H1 (cell line): ENCODE measurements around the gene RADIL. TPM values are rescaled to one million over a fixed set of nuclear protein-coding genes. Genes with fewer than 3 reads are reported as not detected.
"Not testable (repeated sequence)": the region's sequence is repeated elsewhere in the genome, so short reads cannot be mapped to it uniquely, and the experiment has no call there.

Experiments used
- CTCF ChIA-PET: fragments of 300-600 bp; sonication (Branson Sonifier 250); formaldehyde crosslinking; loops from one replicate; lab custom pipeline; 2021; ENCODE audit not compliant: partially characterized antibody; lab: Charles Lee
- POLR2A ChIA-PET: fragments of 300-600 bp; sonication (Branson Sonifier 250); formaldehyde crosslinking; loops from one replicate; lab custom pipeline; 2021; ENCODE audit warnings: inconsistent platforms; ENCODE audit not compliant: partially characterized antibody; lab: Charles Lee
- DNase-seq, 2 experiments: peaks; one replicate each; pipeline versions ENCODE4 v3.0.0 to v3.0.0-alpha.2; 2010 to 2022; ENCODE audit warnings: low spot score in 2 of 2, low read depth in 1 of 2, mixed read lengths in 1 of 2
- FAIRE-seq: peaks from 2 replicates; lab custom pipeline; 2011; peaks lifted over from hg19 to GRCh38; lab: Jason Lieb, UNC
- H2AFZ ChIP-seq: 2 replicates; pipeline ENCODE4 v1.8.1; 2012; ENCODE audit warnings: low read length, inconsistent platforms
- H2AK5ac ChIP-seq: 2 replicates; pipeline ENCODE4 v1.6.1; 2013; ENCODE audit warnings: low read depth, low read length
- H2BK120ac ChIP-seq: replicated peaks from 2 replicates; pipeline ENCODE3; 2013; ENCODE audit warnings: low read depth, low read length, inconsistent platforms
- H2BK12ac ChIP-seq: 2 replicates; pipeline ENCODE4 v1.6.1; 2013; ENCODE audit warnings: low read depth, low read length
- H2BK15ac ChIP-seq: 2 replicates; pipeline ENCODE4 v1.6.1; 2013; ENCODE audit warnings: low read length
- H2BK20ac ChIP-seq: 2 replicates; pipeline ENCODE4 v1.6.1; 2013; ENCODE audit warnings: low read length
- H2BK5ac ChIP-seq: 2 replicates; pipeline ENCODE4 v1.6.1; 2013; ENCODE audit warnings: low read depth, low read length
- H3K14ac ChIP-seq: 2 replicates; pipeline ENCODE4 v1.6.1; 2013; ENCODE audit warnings: inconsistent platforms; ENCODE audit not compliant: insufficient read length
- H3K18ac ChIP-seq: 2 replicates; pipeline ENCODE4 v1.6.1; 2013; ENCODE audit warnings: low read length; ENCODE audit errors: extremely low read depth
- H3K23ac ChIP-seq: 2 replicates; pipeline ENCODE4 v1.6.1; 2013; ENCODE audit warnings: inconsistent platforms; ENCODE audit not compliant: insufficient read length
- H3K23me2 ChIP-seq: 2 replicates; pipeline ENCODE4 v1.6.1; 2013; ENCODE audit warnings: low read depth, low read length
- H3K27ac ChIP-seq: 2 replicates; pipeline ENCODE4 v1.6.1; 2011; ENCODE audit warnings: low read depth, low read length, inconsistent platforms
- H3K27me3 ChIP-seq, 4 experiments: replicated peaks in 1 of 4; 1 replicate in 1 of 4; 2 replicates in 3 of 4; pipeline versions ENCODE4 v1.6.1 to v1.8.1; 2011 to 2013; ENCODE audit warnings: low read length in 3 of 4, mild to moderate bottlenecking in 3 of 4, inconsistent platforms in 2 of 4, mixed read lengths in 2 of 4, moderate library complexity in 1 of 4; ENCODE audit not compliant: control insufficient read depth in 3 of 4, insufficient read depth in 3 of 4; ENCODE audit errors: extremely low read depth in 1 of 4
- H3K36me3 ChIP-seq, 4 experiments: 2 replicates each; pipeline versions ENCODE4 v1.6.1 to v1.8.1; 2011 to 2013; ENCODE audit warnings: mild to moderate bottlenecking in 4 of 4, low read length in 3 of 4, moderate library complexity in 2 of 4, control low read depth in 1 of 4, inconsistent platforms in 1 of 4; ENCODE audit not compliant: insufficient read depth in 4 of 4, control insufficient read depth in 2 of 4
- H3K4ac ChIP-seq: replicated peaks from 2 replicates; pipeline ENCODE3; 2013; ENCODE audit warnings: low read length, low read depth, mixed read lengths, inconsistent platforms; ENCODE audit not compliant: insufficient read length
- H3K4me1 ChIP-seq, 4 experiments: replicated peaks in 1 of 4; 1 replicate in 1 of 4; 2 replicates in 3 of 4; pipeline versions ENCODE4 v1.6.1 to v1.8.1; 2011 to 2013; ENCODE audit warnings: low read length in 3 of 4, inconsistent platforms in 2 of 4, mixed read lengths in 1 of 4; ENCODE audit not compliant: insufficient read depth in 4 of 4, control insufficient read depth in 3 of 4
- H3K4me2 ChIP-seq, 2 experiments: 2 replicates each; pipeline versions ENCODE4 v1.6.1 to v1.8.1; 2011 to 2013; ENCODE audit warnings: low read depth in 2 of 2, low read length in 2 of 2, control low read depth in 1 of 2, inconsistent platforms in 1 of 2, mild to moderate bottlenecking in 1 of 2; ENCODE audit not compliant: insufficient read depth in 1 of 2
- H3K4me3 ChIP-seq, 4 experiments: fragments of 200-600, 300-600 bp in 1 of 4; sonication (generic), shearing (Covaris generic), sonication (Bioruptor Twin) in 1 of 4; 2 replicates each; pipeline versions ENCODE4 v1.5.1 to v1.8.1; 2011 to 2016; ENCODE audit warnings: low read length in 4 of 4, low read depth in 3 of 4, control low read depth in 2 of 4, inconsistent platforms in 2 of 4, mild to moderate bottlenecking in 2 of 4, mixed read lengths in 1 of 4, moderate library complexity in 1 of 4; ENCODE audit not compliant: insufficient read depth in 2 of 4; ENCODE audit errors: extremely low read depth in 1 of 4
- H3K56ac ChIP-seq: replicated peaks from 2 replicates; pipeline ENCODE3; 2013; ENCODE audit warnings: low read depth, mild to moderate bottlenecking, mixed read lengths, low read length, inconsistent platforms; ENCODE audit not compliant: insufficient read length
- H3K79me1 ChIP-seq: 2 replicates; pipeline ENCODE4 v1.6.1; 2013; ENCODE audit warnings: low read depth, low read length, control low read depth
- H3K79me2 ChIP-seq, 2 experiments: 2 replicates each; pipeline versions ENCODE4 v1.6.1 to v1.8.1; 2012 to 2013; ENCODE audit warnings: low read length in 2 of 2, mild to moderate bottlenecking in 2 of 2, inconsistent platforms in 1 of 2; ENCODE audit not compliant: insufficient read depth in 2 of 2, control insufficient read depth in 1 of 2
- H3K9ac ChIP-seq, 4 experiments: replicated peaks in 1 of 4; 1 replicate in 1 of 4; 2 replicates in 3 of 4; pipeline versions ENCODE4 v1.6.1 to v1.8.1; 2011 to 2013; ENCODE audit warnings: low read depth in 3 of 4, low read length in 3 of 4, control low read depth in 2 of 4, mild to moderate bottlenecking in 2 of 4, moderate library complexity in 2 of 4, inconsistent platforms in 1 of 4; ENCODE audit errors: extremely low read depth in 1 of 4
- H3K9me3 ChIP-seq, 2 experiments: 2 replicates each; pipeline versions ENCODE4 v1.6.1 to v1.8.1; 2012 to 2013; ENCODE audit warnings: mild to moderate bottlenecking in 2 of 2, moderate library complexity in 2 of 2, control low read depth in 1 of 2, inconsistent platforms in 1 of 2, low read depth in 1 of 2, low read length in 1 of 2, mixed read lengths in 1 of 2; ENCODE audit not compliant: insufficient read depth in 2 of 2
- H4K20me1 ChIP-seq, 2 experiments: replicated peaks in 1 of 2; 2 replicates each; pipeline versions ENCODE3 to v1.8.1; 2011 to 2013; ENCODE audit warnings: inconsistent platforms in 2 of 2, low read length in 2 of 2, mild to moderate bottlenecking in 1 of 2; ENCODE audit not compliant: insufficient read depth in 2 of 2, control insufficient read depth in 1 of 2
- H4K5ac ChIP-seq: 2 replicates; pipeline ENCODE4 v1.6.1; 2013; ENCODE audit warnings: low read length, low read depth, mixed read lengths, inconsistent platforms; ENCODE audit not compliant: insufficient read length
- H4K8ac ChIP-seq: 2 replicates; pipeline ENCODE4 v1.8.0; 2013; ENCODE audit warnings: mild to moderate bottlenecking, moderate library complexity, low read length, inconsistent platforms; ENCODE audit not compliant: insufficient read depth; ENCODE audit errors: extremely low read depth
- H4K91ac ChIP-seq: replicated peaks from 2 replicates; pipeline ENCODE3; 2013; ENCODE audit warnings: low read length, mixed read lengths, inconsistent platforms; ENCODE audit not compliant: insufficient read length
- WGBS, 2 experiments: shearing (Covaris generic) in 1 of 2; methylation state at CpG; one replicate each; pipeline versions ENCODE4 v1.1.6 to v1.1.7; 2013 to 2015; ENCODE audit warnings: low lambda C conversion rate in 2 of 2, mixed read lengths in 2 of 2, inconsistent platforms in 1 of 2, low coverage in 1 of 2, missing lambda C conversion rate in 1 of 2; ENCODE audit not compliant: insufficient replicate concordance in 2 of 2, insufficient coverage in 1 of 2, insufficient read length in 1 of 2; ENCODE audit errors: extremely low coverage in 1 of 2, missing lambda C conversion rate in 1 of 2; 5-methylcytosine and 5-hydroxymethylcytosine counted together
- polyA plus RNA-seq, 7 experiments: library from polyadenylated mRNA; depleted of rRNA in 3 of 7; stranded (reverse) in 5 of 7; unstranded in 2 of 7; fragments of >200 nt in 5 of 7; fragments of 200-250 nt in 2 of 7; gene quantifications; 1 replicate in 5 of 7; 2 replicates in 1 of 7; 4 replicates in 1 of 7; pipeline versions ENCODE4 v1.2.1 to v1.2.3, GENCODE V29; 2011 to 2013; ENCODE audit warnings: missing spikeins in 2 of 7, mixed read lengths in 2 of 7
- total RNA-seq: library from RNA; stranded (reverse); fragmentation: NEBNext Ultra II Directional; extraction: Animal tissue kit (Norgen Biotek cat#: 25700); gene quantifications from 2 replicates; pipeline ENCODE4 v1.2.1, GENCODE V29; 2021

Gene RADIL
- total and polyA plus RNA-seq, 2 of the 8 experiments (the other 6 are each of a cell fraction or from before 2014, with no cell fraction given), result 5.0 to 5.4 TPM

DNA sequence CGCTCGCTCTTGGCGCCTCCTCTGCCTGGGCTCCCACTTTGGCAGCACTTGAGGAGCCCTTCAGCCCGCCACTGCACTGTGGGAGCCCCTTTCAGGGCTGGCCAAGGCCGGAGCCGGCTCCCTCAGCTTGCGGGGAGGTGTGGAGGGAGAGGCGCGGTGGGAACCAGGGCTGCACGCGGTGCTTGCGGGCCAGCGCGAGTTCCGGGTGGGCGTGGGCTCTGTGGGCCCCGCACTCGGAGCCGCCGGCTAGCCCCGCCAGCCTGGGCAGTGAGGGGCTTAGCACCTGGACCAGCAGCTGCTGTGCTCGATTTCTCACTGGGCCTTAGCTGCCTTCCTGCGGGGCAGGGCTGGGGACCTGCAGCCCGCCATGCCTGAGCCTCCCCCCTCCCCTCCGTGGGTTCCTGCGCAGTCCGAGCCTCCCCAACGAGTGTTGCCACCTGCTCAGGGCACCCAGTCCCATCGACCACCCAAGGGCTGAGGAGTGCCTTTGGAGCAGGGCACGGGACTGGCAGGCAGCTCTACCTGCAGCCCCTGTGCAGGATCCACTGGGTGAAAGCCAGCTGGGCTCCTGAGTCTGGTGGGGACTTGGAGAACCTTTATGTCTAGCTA is 90.0 kb downstream of the RADIL start:
- H3K4me3 ChIP-seq, result 0 out of 8 replicates have a peak overlapping the region, but pooled peaks of 1 of the 4 experiments have one; percentile 71

More for the DNA sequence above, 90.0 kb downstream of the RADIL start:
- not testable (repeated sequence) for H2BK15ac ChIP-seq, H4K8ac ChIP-seq, H3K79me1 ChIP-seq, H3K56ac ChIP-seq, H4K91ac ChIP-seq, H2BK20ac ChIP-seq, H4K5ac ChIP-seq, H3K9ac ChIP-seq, H3K4me1 ChIP-seq, H2AK5ac ChIP-seq, H3K14ac ChIP-seq, H2BK120ac ChIP-seq, H3K27ac ChIP-seq, H3K79me2 ChIP-seq, DNase-seq, H3K23me2 ChIP-seq, H3K23ac ChIP-seq, H3K4ac ChIP-seq, H4K20me1 ChIP-seq, H2BK12ac ChIP-seq, H3K9me3 ChIP-seq, H3K27me3 ChIP-seq, H2AFZ ChIP-seq, FAIRE-seq, H2BK5ac ChIP-seq, H3K18ac ChIP-seq
- H3K4me2 ChIP-seq, result peak overlapping the region in 1 of 2 experiments; percentile 92; a peak in 1 of 4 replicates
- ChIA-PET POLR2A (interaction anchor here (0.6 to 3.3 kb wide), 5 partner anchors 8 to 18 kb away, joined by 3 to 11 read pairs (median 7); partner anchors contain the start of gene AP5Z1), CTCF (interaction anchor here (0.6 to 4.0 kb wide), 14 partner anchors 9 to 294 kb away, joined by 3 to 24 read pairs (median 6); partner anchors contain the start of genes AP5Z1 and RADIL)
- WGBS, 2 experiments, result 96% methylated on average over 15 of the region's 30 CpGs; no CpG with 5 or more reads in 1 of the 2 experiments
- H3K36me3 ChIP-seq, result peaks cover 3 to 15% (median 3%) of the 10 kb centered on the region in 4 experiments; a peak in 5 of 8 replicates
